ENCODE data around the gene KIF3C. TPM values are rescaled to one million over a fixed set of nuclear protein-coding genes. Genes with fewer than 3 reads are reported as not detected.
"Not testable (repeated sequence)": the region's sequence is repeated elsewhere in the genome, so short reads cannot be mapped to it uniquely, and the experiment has no call there.

Gene KIF3C
- total RNA-seq, 1 experiment from 2014 or later = 17.5 TPM

DNA sequence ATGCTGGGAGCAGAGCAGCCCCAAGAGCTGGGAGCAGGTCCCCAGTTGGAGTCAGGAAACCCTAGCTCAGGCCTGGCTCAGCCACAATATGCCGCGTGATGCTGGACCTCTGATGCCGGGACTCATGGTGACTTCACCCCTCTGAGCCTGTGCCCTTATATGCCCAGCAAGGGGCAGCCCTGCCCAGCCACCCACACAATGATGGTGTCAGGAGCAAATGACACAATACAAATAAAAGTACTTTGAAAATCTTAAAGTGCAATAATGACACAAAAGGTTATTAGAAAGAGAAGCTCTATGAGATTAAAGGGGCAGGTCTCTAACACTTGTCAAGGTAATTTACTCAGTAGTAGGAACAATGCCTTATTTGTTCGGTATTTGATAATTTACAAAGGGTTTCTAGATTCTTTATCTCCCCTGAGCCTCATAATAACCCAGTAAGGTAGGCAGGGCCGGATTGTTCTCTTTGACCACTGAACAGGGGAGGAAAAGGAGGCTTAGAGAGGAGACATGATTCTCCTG lies 18.3 kb upstream of the KIF3C start:
- DNase-seq (ENCODE audit: low read depth) = peak; percentile 38

GRCh38 chr2:25999406-25999805 lies 17.1 kb upstream of the KIF3C start:
- DNase-seq (ENCODE audit: low read depth) = not testable (repeated sequence)

GRCh38 chr2:25998816-25999383 lies 16.6 kb upstream of the KIF3C start:
- DNase-seq (ENCODE audit: low read depth) = not testable (repeated sequence)

DNA sequence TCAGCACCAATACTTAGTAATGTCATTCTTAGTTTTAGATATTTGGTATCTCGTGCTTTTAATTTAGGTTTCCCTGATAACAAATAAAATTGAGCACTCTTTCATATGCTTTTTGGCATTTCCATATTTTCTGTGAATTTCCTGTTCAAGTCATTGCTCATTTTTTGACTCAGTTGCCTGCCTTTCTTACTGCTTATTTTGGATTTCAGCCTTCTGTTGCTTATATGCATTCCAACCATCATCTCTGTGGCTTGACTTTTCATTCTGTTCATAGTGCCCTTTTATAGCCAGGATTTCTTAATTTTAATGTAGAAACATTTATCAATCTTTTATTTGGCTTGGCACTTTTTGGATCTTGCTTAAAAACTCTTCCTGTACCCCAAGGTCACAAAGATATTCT lies 14.5 kb upstream of the KIF3C start:
- DNase-seq (ENCODE audit: low read depth) = no peak

DNA sequence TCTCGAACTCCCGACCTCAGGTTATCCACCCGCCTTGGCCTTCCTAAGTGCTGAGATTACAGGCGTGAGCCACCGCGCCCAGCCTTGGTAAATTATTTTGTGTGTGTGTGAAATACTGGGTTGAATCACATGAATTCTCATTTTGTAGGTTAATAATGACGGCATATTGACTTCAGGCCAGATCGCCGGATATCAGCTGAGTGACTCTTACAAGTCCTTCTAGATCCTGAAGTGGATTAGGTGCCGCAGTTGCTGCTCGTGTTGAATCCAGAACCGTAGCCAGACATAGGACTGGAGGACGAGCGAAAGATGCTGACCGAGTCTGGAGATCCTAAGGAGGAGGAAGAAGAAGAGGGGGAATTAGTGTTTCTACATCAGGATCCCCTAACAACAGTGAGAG lies 12.2 kb upstream of the KIF3C start:
- no peak for DNase-seq (ENCODE audit: low read depth)

GRCh38 chr2:25993049-25993448 lies 10.8 kb upstream of the KIF3C start:
- DNase-seq (ENCODE audit: low read depth) = no peak

DNA sequence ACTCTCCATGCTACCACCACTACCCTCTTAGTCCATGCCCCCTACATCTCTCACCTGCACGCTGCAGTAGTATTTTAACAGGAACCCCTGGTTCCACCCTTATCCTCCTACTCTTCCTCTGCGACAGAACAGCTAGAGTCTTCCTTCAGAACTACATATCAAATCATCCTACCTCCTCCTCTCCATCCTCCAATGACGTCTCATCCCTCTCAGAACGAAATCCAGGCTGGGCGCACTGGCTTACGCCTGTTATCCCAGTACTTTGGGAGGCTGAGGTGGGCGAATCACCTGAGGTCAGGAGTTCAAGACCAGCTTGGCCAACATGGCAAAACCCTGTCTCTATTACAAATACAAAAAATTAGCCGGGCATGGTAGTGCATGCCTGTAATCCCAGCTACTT lies 10.3 kb upstream of the KIF3C start:
- no peak for DNase-seq (ENCODE audit: low read depth)

GRCh38 chr2:25991965-25992364 lies 9.7 kb upstream of the KIF3C start:
- no peak for DNase-seq (ENCODE audit: low read depth)

DNA sequence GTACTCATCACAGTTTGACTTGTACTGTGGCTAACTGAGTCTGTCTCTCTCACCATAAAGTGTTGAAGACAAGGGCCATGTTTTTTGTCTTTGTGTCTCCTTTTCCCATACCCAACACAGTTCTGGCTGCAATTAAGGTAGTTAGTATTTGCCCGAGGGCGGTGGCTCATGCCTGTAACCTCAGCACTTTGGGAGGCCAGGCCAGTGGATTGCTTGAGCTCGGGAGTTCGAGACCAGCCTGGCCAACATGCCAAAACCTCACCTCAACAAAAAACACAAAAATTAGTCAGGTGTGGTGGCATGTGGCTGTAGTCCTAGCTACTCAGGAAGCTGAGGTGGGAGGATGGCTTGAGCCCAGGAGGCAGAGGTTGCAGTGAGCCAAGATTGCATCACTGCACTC lies 6.9 kb upstream of the KIF3C start:
- no peak for DNase-seq (ENCODE audit: low read depth)

DNA sequence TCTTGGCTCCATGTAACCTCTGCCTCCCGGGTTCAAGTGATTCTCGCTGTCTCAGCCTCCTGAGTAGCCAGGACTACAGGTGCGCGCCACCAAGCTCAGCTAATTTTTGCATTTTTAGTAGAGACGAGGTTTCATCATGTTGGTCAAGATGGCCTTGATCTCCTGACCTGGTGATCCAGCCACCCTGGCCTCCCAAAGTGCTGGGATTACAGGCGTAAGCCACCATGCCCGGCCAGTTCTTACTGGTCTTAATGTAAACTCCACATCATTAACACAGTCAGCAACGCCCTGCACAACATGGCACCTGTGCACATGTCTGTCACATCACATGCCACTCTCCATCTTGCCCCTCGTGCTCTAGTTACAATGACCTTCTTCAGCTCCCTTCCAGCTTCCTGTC lies 5.8 kb upstream of the KIF3C start:
- no peak for DNase-seq (ENCODE audit: low read depth)

DNA sequence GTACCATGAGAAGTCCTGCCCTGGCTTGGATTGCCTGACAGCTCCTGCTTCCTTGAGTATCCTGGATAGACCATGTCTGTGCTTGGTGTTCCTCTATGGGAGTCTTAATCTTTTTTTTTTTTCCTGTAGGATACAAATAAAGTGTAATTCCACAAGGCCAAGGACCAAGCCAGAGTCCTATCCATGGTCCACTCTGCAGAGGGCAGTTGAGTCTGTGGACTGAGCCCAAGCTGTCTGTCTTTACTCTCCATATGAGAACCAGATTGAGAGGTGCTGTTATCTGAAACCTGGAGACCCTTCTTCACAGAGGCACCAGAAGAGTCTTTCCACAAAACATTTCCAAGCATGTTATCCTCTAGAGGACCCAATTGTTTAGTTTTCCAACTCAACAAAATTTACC lies 1.4 kb upstream of the KIF3C start:
- no peak for DNase-seq (ENCODE audit: low read depth)

- DNase-seq (ENCODE audit: low read depth) = no peak
Measured at GRCh38 chr2:25982968-25983280, 627 bp upstream of the KIF3C start.

- no peak for DNase-seq (ENCODE audit: low read depth)
Measured at GRCh38 chr2:25981596-25982272, 563 bp downstream of the KIF3C start.

DNA sequence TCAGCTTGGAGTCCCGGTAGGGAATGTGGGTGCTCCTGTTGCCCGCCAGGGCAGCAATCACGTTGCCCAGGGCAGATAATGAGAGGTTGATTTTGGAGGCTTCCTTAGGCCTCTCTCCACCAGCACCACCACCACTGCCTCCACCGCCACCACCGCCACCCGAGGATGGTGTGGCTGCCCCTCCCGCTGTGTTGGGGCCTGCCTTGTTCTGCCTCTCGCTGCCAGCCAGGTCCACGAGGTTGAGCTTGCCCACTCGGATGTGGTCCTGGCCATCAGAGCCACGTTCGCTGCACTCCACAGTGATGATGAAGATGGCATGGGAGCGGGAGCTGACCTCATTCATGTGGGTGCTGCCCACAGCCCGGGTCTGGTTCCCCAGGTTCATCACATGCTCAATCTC lies 1.3 kb downstream of the KIF3C start:
- DNase-seq (ENCODE audit: low read depth) = no peak

- no peak for DNase-seq (ENCODE audit: low read depth)
Measured at GRCh38 chr2:25980076-25980887, 2.0 kb downstream of the KIF3C start.

DNA sequence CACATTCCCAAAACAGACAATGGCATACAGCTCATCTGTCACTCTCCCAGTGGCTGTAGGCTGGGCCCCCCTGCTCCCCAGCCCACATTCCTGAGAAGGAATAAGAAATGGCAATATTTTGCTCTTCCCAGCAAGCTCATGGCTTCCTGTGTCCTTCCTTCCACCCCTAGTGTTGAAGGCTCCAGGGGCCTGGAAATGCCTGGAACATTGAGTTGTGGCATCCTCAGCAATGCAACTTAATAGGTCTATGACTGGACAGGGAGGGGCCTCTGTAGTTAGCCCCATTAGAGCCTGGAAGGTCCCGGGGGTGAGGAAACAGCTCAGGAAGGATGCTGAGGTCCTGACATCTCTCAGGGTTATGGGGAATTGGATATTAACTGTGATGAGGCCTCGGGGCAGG lies 3.3 kb downstream of the KIF3C start:
- DNase-seq (ENCODE audit: low read depth) = no peak

DNA sequence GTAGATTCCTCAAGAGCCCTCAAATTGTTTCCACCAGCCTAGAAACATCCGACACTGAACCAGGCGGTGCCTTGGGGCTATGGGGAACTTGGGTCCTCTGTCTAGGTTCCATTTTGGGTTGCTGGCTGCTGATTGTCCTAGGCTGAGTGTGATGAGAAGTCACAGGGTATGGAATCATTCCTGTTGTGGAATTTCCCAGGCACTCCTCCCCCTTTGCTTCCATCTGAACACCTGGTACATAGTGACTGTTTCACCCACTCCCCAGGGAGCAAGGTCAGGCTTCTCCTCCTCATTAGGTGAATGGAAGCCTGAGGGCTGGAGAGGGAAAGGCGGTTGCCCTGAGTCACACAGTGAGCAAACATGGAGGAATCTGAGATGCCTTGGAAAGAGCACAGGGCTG lies 4.5 kb downstream of the KIF3C start:
- DNase-seq (ENCODE audit: low read depth) = peak; percentile 76

DNA sequence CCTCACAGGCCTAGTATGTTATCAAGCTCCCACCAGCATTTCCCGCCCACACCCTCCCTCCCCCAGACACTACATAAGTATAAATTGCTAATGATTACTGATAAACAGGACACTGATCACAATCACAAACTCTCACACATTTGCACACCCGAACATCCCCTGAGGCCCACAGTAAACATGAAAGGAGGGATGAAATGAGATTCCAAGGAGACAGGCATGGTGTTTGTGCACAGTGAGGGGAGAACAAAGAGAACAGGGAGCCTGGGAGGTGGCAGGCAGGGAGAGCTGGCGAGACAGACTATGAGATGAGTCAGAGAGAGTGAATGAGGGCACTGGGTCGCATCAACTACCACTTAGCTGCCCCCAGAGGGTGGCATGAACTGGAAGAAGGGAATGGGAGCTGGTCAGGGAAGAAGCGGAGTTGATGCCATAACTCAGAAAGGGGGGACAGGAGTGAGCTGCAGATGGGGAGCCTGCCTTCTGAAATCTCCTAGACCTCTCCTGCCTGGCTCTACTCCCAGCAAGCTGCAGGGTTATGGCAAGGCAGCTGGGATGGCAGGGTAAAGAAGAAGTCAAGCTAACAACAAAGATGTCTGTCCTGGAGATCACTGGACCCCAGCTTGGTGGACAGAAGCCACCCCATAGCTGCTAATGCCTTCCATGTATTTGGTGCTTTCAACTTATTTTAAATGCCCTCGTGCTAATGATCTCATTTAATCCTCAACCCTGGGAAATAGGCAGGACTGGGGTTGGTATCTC lies 5.1 kb downstream of the KIF3C start:
- peak; percentile 69 for DNase-seq (ENCODE audit: low read depth)

- peak; percentile 94 for DNase-seq (ENCODE audit: low read depth)
Measured at GRCh38 chr2:25972049-25972823, 10.1 kb downstream of the KIF3C start.

DNA sequence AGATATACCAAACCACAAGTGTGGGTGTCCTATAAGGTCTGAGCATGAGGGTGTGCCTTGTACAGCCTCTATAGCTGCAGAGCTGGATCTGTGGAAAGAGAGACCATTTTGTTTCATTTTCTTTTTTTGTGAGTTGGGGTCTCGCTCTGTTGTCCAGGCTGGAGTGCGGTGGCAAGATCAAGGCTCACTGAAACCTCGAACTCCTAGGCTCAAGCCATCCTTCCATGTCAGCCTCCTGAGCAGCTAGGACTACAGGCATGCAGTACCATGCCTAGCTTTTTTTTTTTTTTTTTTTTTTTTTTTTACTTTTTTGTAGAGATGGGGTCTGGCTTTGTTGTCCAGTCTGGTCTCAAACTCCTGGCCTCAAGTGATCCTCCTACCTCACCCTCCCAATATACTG lies 10.7 kb downstream of the KIF3C start:
- no peak for DNase-seq (ENCODE audit: low read depth)
